ENCODE results near the gene RGP1. TPM values are rescaled to one million over a fixed set of nuclear protein-coding genes. Genes with fewer than 3 reads are reported as not detected.

The RGP1 gene
- total and polyA plus RNA-seq, 9 of the 15 experiments (the other 6 are each of a cell fraction or from before 2014, with no cell fraction given) = 0.42 to 13.8 (median 6.7) TPM

DNA sequence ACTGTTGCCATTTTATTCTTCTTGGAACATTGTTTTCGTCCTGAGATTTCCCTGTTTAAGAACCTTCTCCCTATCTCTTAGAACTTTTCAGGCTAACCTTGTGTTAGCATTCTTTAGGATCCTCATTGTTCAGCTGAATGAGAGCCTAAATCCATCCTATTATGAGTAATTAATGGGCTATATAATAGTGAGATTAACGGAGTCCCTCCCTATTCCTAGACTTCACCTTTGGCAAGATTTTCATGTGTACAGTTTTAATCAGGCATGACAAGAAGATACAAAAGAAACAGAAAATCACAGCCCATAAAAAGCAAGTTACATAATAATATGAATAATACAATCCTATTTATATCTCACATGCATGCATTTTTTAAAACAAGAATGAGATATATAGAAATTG, 14.1 kb downstream of the RGP1 start:
- no peak overlapping the region for H3K4me3 ChIP-seq
- 77% methylated on average over 2 of the region's 2 CpGs for WGBS (ENCODE audit: insufficient coverage, low coverage, missing lambda C conversion rate)
- H3K9me3 ChIP-seq (replicated peaks; ENCODE audit: control insufficient read depth, insufficient read depth, low read depth, low read length) = no peaks in the 10 kb centered on the region
- no peaks in the 10 kb centered on the region for H3K27me3 ChIP-seq (ENCODE audit: control insufficient read depth in 2 of 2, insufficient read depth in 2 of 2, low read length in 2 of 2)
- in situ Hi-C loops (cut with MboI) (no loop called here), intact Hi-C loops (cut with micrococcal nuclease) (no loop called here)
- FAIRE-seq (no peak), ATAC-seq (no peak), DNase-seq (ENCODE audit: extremely low read depth in 1 of 4, low spot score in 3 of 4) (no peak)
- H3K79me2 ChIP-seq (ENCODE audit: control insufficient read depth, insufficient read depth, low read length) = peaks cover 46% of the 10 kb centered on the region
- no peaks in the 10 kb centered on the region for H3K9me1 ChIP-seq (ENCODE audit: control insufficient read depth, insufficient read depth, low read length)
- no TSS peak for BruUV-seq (replicated peaks)
- no peak overlapping the region for H3K27ac ChIP-seq (ENCODE audit: extremely low read depth, low read depth, low read length)
- ChIA-PET POLR2A (interaction anchor here (0.7 to 1.5 kb wide), 2 partner anchors 9 to 46 kb away, joined by 3 read pairs; no protein-coding TSS in a partner anchor), CTCF (ENCODE audit: low intra/inter-chr PET ratio) (no interaction called here)
- no peaks in the 10 kb centered on the region for H4K20me1 ChIP-seq (replicated peaks; ENCODE audit: control insufficient read depth, insufficient read depth, low read length)
- no peak overlapping the region for H2AFZ ChIP-seq (ENCODE audit: low read depth, low read length)
- no peaks in the 10 kb centered on the region; a peak in 1 of 5 replicates for H3K4me1 ChIP-seq (replicated peaks in 1 of 2; ENCODE audit: control insufficient read depth in 2 of 2, insufficient read depth in 2 of 2, low read length in 2 of 2)
- no peak overlapping the region for H3K9ac ChIP-seq (ENCODE audit: insufficient read depth in 1 of 2, low read depth in 2 of 2, low read length in 2 of 2)
- no peaks in the 10 kb centered on the region for H3K36me3 ChIP-seq (ENCODE audit: control insufficient read depth, insufficient read depth, low read length)
- H3K4me2 ChIP-seq (ENCODE audit: insufficient read depth, low read length) = no peak overlapping the region
- TF ChIP-seq ZNF551 (CRISPR knock-in tag; IDR thresholded peaks at IDR 0.05) = no peak
- TF ChIP-seq, protein P1, sequence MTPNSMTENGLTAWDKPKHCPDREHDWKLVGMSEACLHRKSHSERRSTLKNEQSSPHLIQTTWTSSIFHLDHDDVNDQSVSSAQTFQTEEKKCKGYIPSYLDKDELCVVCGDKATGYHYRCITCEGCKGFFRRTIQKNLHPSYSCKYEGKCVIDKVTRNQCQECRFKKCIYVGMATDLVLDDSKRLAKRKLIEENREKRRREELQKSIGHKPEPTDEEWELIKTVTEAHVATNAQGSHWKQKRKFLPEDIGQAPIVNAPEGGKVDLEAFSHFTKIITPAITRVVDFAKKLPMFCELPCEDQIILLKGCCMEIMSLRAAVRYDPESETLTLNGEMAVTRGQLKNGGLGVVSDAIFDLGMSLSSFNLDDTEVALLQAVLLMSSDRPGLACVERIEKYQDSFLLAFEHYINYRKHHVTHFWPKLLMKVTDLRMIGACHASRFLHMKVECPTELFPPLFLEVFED (CRISPR knock-in tag; conservative IDR thresholded peaks at IDR 0.05) = no peak
- TF ChIP-seq THRAP3 (IDR thresholded peaks at IDR 0.05; ENCODE audit: borderline replicate concordance) = no peak
- TF ChIP-seq ZKSCAN1 (IDR thresholded peaks at IDR 0.05; ENCODE audit: low read depth, low read length) = no peak
- TF ChIP-seq GABPB1 (CRISPR knock-in tag; IDR thresholded peaks at IDR 0.05) = no peak
- TF ChIP-seq TAF1 (IDR thresholded peaks at IDR 0.05; ENCODE audit: control insufficient read depth, extremely low read depth, insufficient read depth, low read length, severe bottlenecking) = no peak
- TF ChIP-seq ZNF77 (CRISPR knock-in tag; IDR thresholded peaks at IDR 0.05) = no peak
- TF ChIP-seq, protein P2, sequence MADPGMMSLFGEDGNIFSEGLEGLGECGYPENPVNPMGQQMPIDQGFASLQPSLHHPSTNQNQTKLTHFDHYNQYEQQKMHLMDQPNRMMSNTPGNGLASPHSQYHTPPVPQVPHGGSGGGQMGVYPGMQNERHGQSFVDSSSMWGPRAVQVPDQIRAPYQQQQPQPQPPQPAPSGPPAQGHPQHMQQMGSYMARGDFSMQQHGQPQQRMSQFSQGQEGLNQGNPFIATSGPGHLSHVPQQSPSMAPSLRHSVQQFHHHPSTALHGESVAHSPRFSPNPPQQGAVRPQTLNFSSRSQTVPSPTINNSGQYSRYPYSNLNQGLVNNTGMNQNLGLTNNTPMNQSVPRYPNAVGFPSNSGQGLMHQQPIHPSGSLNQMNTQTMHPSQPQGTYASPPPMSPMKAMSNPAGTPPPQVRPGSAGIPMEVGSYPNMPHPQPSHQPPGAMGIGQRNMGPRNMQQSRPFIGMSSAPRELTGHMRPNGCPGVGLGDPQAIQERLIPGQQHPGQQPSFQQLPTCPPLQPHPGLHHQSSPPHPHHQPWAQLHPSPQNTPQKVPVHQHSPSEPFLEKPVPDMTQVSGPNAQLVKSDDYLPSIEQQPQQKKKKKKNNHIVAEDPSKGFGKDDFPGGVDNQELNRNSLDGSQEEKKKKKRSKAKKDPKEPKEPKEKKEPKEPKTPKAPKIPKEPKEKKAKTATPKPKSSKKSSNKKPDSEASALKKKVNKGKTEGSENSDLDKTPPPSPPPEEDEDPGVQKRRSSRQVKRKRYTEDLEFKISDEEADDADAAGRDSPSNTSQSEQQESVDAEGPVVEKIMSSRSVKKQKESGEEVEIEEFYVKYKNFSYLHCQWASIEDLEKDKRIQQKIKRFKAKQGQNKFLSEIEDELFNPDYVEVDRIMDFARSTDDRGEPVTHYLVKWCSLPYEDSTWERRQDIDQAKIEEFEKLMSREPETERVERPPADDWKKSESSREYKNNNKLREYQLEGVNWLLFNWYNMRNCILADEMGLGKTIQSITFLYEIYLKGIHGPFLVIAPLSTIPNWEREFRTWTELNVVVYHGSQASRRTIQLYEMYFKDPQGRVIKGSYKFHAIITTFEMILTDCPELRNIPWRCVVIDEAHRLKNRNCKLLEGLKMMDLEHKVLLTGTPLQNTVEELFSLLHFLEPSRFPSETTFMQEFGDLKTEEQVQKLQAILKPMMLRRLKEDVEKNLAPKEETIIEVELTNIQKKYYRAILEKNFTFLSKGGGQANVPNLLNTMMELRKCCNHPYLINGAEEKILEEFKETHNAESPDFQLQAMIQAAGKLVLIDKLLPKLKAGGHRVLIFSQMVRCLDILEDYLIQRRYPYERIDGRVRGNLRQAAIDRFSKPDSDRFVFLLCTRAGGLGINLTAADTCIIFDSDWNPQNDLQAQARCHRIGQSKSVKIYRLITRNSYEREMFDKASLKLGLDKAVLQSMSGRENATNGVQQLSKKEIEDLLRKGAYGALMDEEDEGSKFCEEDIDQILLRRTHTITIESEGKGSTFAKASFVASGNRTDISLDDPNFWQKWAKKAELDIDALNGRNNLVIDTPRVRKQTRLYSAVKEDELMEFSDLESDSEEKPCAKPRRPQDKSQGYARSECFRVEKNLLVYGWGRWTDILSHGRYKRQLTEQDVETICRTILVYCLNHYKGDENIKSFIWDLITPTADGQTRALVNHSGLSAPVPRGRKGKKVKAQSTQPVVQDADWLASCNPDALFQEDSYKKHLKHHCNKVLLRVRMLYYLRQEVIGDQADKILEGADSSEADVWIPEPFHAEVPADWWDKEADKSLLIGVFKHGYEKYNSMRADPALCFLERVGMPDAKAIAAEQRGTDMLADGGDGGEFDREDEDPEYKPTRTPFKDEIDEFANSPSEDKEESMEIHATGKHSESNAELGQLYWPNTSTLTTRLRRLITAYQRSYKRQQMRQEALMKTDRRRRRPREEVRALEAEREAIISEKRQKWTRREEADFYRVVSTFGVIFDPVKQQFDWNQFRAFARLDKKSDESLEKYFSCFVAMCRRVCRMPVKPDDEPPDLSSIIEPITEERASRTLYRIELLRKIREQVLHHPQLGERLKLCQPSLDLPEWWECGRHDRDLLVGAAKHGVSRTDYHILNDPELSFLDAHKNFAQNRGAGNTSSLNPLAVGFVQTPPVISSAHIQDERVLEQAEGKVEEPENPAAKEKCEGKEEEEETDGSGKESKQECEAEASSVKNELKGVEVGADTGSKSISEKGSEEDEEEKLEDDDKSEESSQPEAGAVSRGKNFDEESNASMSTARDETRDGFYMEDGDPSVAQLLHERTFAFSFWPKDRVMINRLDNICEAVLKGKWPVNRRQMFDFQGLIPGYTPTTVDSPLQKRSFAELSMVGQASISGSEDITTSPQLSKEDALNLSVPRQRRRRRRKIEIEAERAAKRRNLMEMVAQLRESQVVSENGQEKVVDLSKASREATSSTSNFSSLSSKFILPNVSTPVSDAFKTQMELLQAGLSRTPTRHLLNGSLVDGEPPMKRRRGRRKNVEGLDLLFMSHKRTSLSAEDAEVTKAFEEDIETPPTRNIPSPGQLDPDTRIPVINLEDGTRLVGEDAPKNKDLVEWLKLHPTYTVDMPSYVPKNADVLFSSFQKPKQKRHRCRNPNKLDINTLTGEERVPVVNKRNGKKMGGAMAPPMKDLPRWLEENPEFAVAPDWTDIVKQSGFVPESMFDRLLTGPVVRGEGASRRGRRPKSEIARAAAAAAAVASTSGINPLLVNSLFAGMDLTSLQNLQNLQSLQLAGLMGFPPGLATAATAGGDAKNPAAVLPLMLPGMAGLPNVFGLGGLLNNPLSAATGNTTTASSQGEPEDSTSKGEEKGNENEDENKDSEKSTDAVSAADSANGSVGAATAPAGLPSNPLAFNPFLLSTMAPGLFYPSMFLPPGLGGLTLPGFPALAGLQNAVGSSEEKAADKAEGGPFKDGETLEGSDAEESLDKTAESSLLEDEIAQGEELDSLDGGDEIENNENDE (IDR thresholded peaks at IDR 0.05; ENCODE audit: low read depth, low read length) = no peak
- TF ChIP-seq JUN (IDR thresholded peaks at IDR 0.05; ENCODE audit: borderline replicate concordance, low read depth, low read length) = no peak
- no peak for TF ChIP-seq JUN (CRISPR knock-in tag; IDR thresholded peaks at IDR 0.05; ENCODE audit: borderline replicate concordance)
- TF ChIP-seq SMARCA4 (IDR thresholded peaks at IDR 0.05) = no peak
